Panc1 (cell line): ENCODE data around the gene QSER1.

Source experiments
- TF ChIP-seq, protein P1 (sequence below): fragments of 450-650 bp; IDR thresholded peaks from 2 replicates; pipeline ENCODE4 v1.5.1; 2017; ENCODE audit warnings: mild to moderate bottlenecking
- TF ChIP-seq, protein P2 (sequence below), 2 experiments: IDR thresholded peaks; 2 replicates each; pipeline ENCODE4 v1.6.1; 2011 to 2012; ENCODE audit warnings: low read depth in 2 of 2, control low read depth in 1 of 2, low read length in 1 of 2, mild to moderate bottlenecking in 1 of 2, moderate library complexity in 1 of 2; ENCODE audit not compliant: insufficient read depth in 1 of 2

DNA sequence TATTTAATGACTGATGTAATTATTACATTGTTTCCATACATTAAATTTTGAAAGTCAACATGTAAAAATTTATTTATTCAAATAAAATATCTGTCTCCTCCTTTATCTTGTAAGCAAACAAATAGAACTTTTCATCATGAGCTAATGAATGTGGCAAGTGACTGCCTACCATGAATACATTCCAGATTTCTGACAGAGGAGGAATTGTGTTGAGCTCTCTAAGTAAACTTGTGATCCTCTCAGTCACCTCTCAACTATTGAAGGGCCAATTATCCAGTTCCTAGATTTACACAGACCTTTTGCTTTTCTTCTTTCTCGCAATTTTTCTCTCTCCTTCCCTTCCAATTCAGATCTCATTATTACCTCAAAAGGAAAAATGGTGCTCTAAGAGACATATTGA lies 41.4 kb upstream of the QSER1 start:
- TF ChIP-seq, protein P1, sequence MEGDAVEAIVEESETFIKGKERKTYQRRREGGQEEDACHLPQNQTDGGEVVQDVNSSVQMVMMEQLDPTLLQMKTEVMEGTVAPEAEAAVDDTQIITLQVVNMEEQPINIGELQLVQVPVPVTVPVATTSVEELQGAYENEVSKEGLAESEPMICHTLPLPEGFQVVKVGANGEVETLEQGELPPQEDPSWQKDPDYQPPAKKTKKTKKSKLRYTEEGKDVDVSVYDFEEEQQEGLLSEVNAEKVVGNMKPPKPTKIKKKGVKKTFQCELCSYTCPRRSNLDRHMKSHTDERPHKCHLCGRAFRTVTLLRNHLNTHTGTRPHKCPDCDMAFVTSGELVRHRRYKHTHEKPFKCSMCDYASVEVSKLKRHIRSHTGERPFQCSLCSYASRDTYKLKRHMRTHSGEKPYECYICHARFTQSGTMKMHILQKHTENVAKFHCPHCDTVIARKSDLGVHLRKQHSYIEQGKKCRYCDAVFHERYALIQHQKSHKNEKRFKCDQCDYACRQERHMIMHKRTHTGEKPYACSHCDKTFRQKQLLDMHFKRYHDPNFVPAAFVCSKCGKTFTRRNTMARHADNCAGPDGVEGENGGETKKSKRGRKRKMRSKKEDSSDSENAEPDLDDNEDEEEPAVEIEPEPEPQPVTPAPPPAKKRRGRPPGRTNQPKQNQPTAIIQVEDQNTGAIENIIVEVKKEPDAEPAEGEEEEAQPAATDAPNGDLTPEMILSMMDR, result no peak
- TF ChIP-seq, protein P2, sequence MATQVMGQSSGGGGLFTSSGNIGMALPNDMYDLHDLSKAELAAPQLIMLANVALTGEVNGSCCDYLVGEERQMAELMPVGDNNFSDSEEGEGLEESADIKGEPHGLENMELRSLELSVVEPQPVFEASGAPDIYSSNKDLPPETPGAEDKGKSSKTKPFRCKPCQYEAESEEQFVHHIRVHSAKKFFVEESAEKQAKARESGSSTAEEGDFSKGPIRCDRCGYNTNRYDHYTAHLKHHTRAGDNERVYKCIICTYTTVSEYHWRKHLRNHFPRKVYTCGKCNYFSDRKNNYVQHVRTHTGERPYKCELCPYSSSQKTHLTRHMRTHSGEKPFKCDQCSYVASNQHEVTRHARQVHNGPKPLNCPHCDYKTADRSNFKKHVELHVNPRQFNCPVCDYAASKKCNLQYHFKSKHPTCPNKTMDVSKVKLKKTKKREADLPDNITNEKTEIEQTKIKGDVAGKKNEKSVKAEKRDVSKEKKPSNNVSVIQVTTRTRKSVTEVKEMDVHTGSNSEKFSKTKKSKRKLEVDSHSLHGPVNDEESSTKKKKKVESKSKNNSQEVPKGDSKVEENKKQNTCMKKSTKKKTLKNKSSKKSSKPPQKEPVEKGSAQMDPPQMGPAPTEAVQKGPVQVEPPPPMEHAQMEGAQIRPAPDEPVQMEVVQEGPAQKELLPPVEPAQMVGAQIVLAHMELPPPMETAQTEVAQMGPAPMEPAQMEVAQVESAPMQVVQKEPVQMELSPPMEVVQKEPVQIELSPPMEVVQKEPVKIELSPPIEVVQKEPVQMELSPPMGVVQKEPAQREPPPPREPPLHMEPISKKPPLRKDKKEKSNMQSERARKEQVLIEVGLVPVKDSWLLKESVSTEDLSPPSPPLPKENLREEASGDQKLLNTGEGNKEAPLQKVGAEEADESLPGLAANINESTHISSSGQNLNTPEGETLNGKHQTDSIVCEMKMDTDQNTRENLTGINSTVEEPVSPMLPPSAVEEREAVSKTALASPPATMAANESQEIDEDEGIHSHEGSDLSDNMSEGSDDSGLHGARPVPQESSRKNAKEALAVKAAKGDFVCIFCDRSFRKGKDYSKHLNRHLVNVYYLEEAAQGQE (IDR thresholded peaks at IDR 0.05; ENCODE audit: insufficient read depth in 1 of 2, low read depth in 2 of 2, low read length in 1 of 2), result no peak
